T-helper 2 cell treated with Interferon-gamma antibody and Interleukin-4, amounts not matched to agents 100 ng/mL and 5 ng/mL, for 36 hours (primary cell): ENCODE data around the gene PCDH1. TPM values are rescaled to one million over a fixed set of nuclear protein-coding genes. Genes with fewer than 3 reads are reported as not detected.
"Not testable (repeated sequence)": the region's sequence is repeated elsewhere in the genome, so short reads cannot be mapped to it uniquely, and the experiment has no call there.

Source experiments
- intact Hi-C: fragments of 100-400 bp; cut with micrococcal nuclease; formaldehyde crosslinking; loops from one replicate; pipeline ENCODE4 v1.15.1; 2023
- total RNA-seq: library from RNA; stranded (reverse); gene quantifications from 2 replicates; pipeline ENCODE4 v1.2.3, GENCODE V29; 2022

PCDH1 gene
- total RNA-seq, 1 donor from 2014 or later: not detected

- intact Hi-C loops: no loop called here
Measured at GRCh38 chr5:141839015-141839513, 39.1 kb downstream of the PCDH1 start.

- intact Hi-C loops: no loop called here
Measured at GRCh38 chr5:141838326-141839014, 39.7 kb downstream of the PCDH1 start.

GRCh38 chr5:141835928-141836670 lies 42.1 kb downstream of the PCDH1 start:
- intact Hi-C loops: no loop called here

- intact Hi-C loops: no loop called here
Measured at GRCh38 chr5:141834331-141834730, 43.9 kb downstream of the PCDH1 start.

GRCh38 chr5:141832131-141832530 lies 46.1 kb downstream of the PCDH1 start:
- intact Hi-C loops: no loop called here

- intact Hi-C loops: no loop called here
Measured at GRCh38 chr5:141828162-141828561, 50.0 kb downstream of the PCDH1 start.

GRCh38 chr5:141826674-141827073 lies 51.5 kb downstream of the PCDH1 start:
- intact Hi-C loops: loop anchor here (1.0 kb wide), 1 partner anchor 134 kb away; no protein-coding TSS in a partner anchor

GRCh38 chr5:141825791-141826560 lies 52.2 kb downstream of the PCDH1 start:
- intact Hi-C loops: loop anchor here (1.0 kb wide), 1 partner anchor 134 kb away; no protein-coding TSS in a partner anchor

- intact Hi-C loops: no loop called here
Measured at GRCh38 chr5:141825241-141825671, 53.0 kb downstream of the PCDH1 start.

GRCh38 chr5:141824717-141825116 lies 53.5 kb downstream of the PCDH1 start:
- intact Hi-C loops: no loop called here

GRCh38 chr5:141823056-141823455 lies 55.2 kb downstream of the PCDH1 start:
- intact Hi-C loops: no loop called here

GRCh38 chr5:141822144-141822543 lies 56.1 kb downstream of the PCDH1 start:
- intact Hi-C loops: no loop called here

- intact Hi-C loops: no loop called here
Measured at GRCh38 chr5:141821430-141821925, 56.7 kb downstream of the PCDH1 start.

- intact Hi-C loops: not testable (repeated sequence)
Measured at GRCh38 chr5:141820686-141821085, 57.5 kb downstream of the PCDH1 start.

- intact Hi-C loops: loop anchor here (10.0 kb wide), 1 partner anchor 153 kb away; no protein-coding TSS in a partner anchor
Measured at GRCh38 chr5:141817631-141818030, 60.6 kb downstream of the PCDH1 start.

GRCh38 chr5:141816598-141817399 lies 61.4 kb downstream of the PCDH1 start:
- intact Hi-C loops: loop anchor here (10.0 kb wide), 1 partner anchor 152 kb away; no protein-coding TSS in a partner anchor

- intact Hi-C loops: loop anchor here (10.0 kb wide), 1 partner anchor 151 kb away; no protein-coding TSS in a partner anchor
Measured at GRCh38 chr5:141815796-141816180, 62.4 kb downstream of the PCDH1 start.

- intact Hi-C loops: loop anchor here (10.0 kb wide), 1 partner anchor 150 kb away; no protein-coding TSS in a partner anchor
Measured at GRCh38 chr5:141815051-141815795, 63.0 kb downstream of the PCDH1 start.
